Body of pancreas (tissue), 4 donors: Measurements from ENCODE around the gene ERC2.

ENCODE experiments used
- POLR2A ChIP-seq, 3 donors: fragments of 450-650 bp; IDR thresholded peaks; one replicate each; pipeline ENCODE4 v1.6.1; 2016; ENCODE audit warnings: antibody characterized with exemption in 3 of 3, mild to moderate bottlenecking in 2 of 3
- TF ChIP-seq, protein P1 (sequence below), 7 experiments: fragments of 450-650 bp in 4 of 7; fragments of 200-600 bp in 3 of 7; sonication (generic) in 3 of 7; IDR thresholded peaks; one replicate each; pipeline ENCODE4 v1.5.1; 2016 to 2019; ENCODE audit warnings: antibody characterized with exemption in 7 of 7

DNA sequence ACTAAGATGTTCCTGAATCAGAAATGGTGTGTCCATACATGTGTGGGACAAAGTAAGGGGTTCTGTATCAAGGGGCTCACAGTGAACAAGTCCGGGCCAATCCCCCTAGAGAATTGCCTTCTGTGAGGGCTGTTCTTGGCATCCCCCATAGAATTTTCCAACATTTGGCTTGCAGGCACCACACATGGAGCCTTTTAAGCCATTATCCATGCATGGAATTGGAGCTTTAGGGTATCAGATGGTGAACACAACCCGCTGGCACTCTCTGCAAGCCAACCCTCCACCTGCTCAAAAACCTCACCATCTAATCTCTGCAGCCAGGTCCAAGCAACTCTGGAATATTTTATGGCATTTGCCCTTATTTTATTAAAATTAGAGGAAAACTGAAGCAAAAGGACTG lies 278.7 kb downstream of the ERC2 start:
- TF ChIP-seq POLR2A (IDR thresholded peaks at IDR 0.05), result no peak
- TF ChIP-seq, protein P1, sequence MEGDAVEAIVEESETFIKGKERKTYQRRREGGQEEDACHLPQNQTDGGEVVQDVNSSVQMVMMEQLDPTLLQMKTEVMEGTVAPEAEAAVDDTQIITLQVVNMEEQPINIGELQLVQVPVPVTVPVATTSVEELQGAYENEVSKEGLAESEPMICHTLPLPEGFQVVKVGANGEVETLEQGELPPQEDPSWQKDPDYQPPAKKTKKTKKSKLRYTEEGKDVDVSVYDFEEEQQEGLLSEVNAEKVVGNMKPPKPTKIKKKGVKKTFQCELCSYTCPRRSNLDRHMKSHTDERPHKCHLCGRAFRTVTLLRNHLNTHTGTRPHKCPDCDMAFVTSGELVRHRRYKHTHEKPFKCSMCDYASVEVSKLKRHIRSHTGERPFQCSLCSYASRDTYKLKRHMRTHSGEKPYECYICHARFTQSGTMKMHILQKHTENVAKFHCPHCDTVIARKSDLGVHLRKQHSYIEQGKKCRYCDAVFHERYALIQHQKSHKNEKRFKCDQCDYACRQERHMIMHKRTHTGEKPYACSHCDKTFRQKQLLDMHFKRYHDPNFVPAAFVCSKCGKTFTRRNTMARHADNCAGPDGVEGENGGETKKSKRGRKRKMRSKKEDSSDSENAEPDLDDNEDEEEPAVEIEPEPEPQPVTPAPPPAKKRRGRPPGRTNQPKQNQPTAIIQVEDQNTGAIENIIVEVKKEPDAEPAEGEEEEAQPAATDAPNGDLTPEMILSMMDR (IDR thresholded peaks at IDR 0.05), result no peak
